ENCODE results near the gene RUNX1. TPM values are rescaled to one million over a fixed set of nuclear protein-coding genes. Genes with fewer than 3 reads are reported as not detected.
A peak's percentile ranks its signal among the peaks of the same experiment; 100 is the strongest.

The RUNX1 gene
- total RNA-seq, 1 experiment from 2014 or later = 2.2 TPM

- Histone ChIP-seq H3K4me3 (no peak overlapping the region), H3K27me3 (no peaks in the 10 kb centered on the region), H3K9me3 (no peaks in the 10 kb centered on the region), H3K36me3 (peaks cover 82% of the 10 kb centered on the region)
- DNase-seq = no peak
Measured at GRCh38 chr21:34797921-34798535, 251.1 kb downstream of the RUNX1 start.

- Histone ChIP-seq H3K9me3 (no peaks in the 10 kb centered on the region), H3K27me3 (no peaks in the 10 kb centered on the region), H3K36me3 (peaks cover 83% of the 10 kb centered on the region), H3K4me3 (no peak overlapping the region)
- DNase-seq = no peak
Measured at GRCh38 chr21:34797201-34797525, 251.9 kb downstream of the RUNX1 start.

- DNase-seq = no peak
- Histone ChIP-seq H3K9me3 (no peaks in the 10 kb centered on the region), H3K4me3 (no peak overlapping the region), H3K36me3 (peaks cover 80% of the 10 kb centered on the region), H3K27me3 (no peaks in the 10 kb centered on the region)
Measured at GRCh38 chr21:34796518-34797200, 252.4 kb downstream of the RUNX1 start.

GRCh38 chr21:34795548-34796180 lies 253.4 kb downstream of the RUNX1 start:
- H3K27me3 ChIP-seq = no peaks in the 10 kb centered on the region
- H3K4me3 ChIP-seq = no peak overlapping the region
- peaks cover 78% of the 10 kb centered on the region for H3K36me3 ChIP-seq
- no peaks in the 10 kb centered on the region for H3K9me3 ChIP-seq
- peak; percentile 64 for DNase-seq

- H3K36me3 ChIP-seq = peaks cover 78% of the 10 kb centered on the region
- DNase-seq = no peak
- H3K4me3 ChIP-seq = no peak overlapping the region
- no peaks in the 10 kb centered on the region for H3K9me3 ChIP-seq
- H3K27me3 ChIP-seq = no peaks in the 10 kb centered on the region
Measured at GRCh38 chr21:34795175-34795547, 253.9 kb downstream of the RUNX1 start.

- H3K27me3 ChIP-seq = no peaks in the 10 kb centered on the region
- peaks cover 79% of the 10 kb centered on the region for H3K36me3 ChIP-seq
- H3K4me3 ChIP-seq = no peak overlapping the region
- H3K9me3 ChIP-seq = no peaks in the 10 kb centered on the region
- DNase-seq = no peak
Measured at GRCh38 chr21:34794686-34795085, 254.4 kb downstream of the RUNX1 start.

- Histone ChIP-seq H3K4me3 (no peak overlapping the region), H3K9me3 (no peaks in the 10 kb centered on the region), H3K36me3 (peaks cover 72% of the 10 kb centered on the region), H3K27me3 (no peaks in the 10 kb centered on the region)
- no peak for DNase-seq
Measured at GRCh38 chr21:34793471-34793870, 255.6 kb downstream of the RUNX1 start.

GRCh38 chr21:34792504-34793089 lies 256.5 kb downstream of the RUNX1 start:
- Histone ChIP-seq H3K36me3 (peaks cover 66% of the 10 kb centered on the region), H3K9me3 (no peaks in the 10 kb centered on the region), H3K4me3 (no peak overlapping the region), H3K27me3 (no peaks in the 10 kb centered on the region)
- DNase-seq = no peak

- DNase-seq = no peak
- Histone ChIP-seq H3K9me3 (no peaks in the 10 kb centered on the region), H3K36me3 (peaks cover 60% of the 10 kb centered on the region), H3K4me3 (no peak overlapping the region), H3K27me3 (no peaks in the 10 kb centered on the region)
Measured at GRCh38 chr21:34791776-34792503, 257.2 kb downstream of the RUNX1 start.

- DNase-seq = no peak
- H3K27me3 ChIP-seq = no peaks in the 10 kb centered on the region
- no peaks in the 10 kb centered on the region for H3K9me3 ChIP-seq
- H3K4me3 ChIP-seq = no peak overlapping the region
- H3K36me3 ChIP-seq = peaks cover 48% of the 10 kb centered on the region
Measured at GRCh38 chr21:34790834-34791233, 258.3 kb downstream of the RUNX1 start.

- peaks cover 44% of the 10 kb centered on the region for H3K36me3 ChIP-seq
- no peaks in the 10 kb centered on the region for H3K27me3 ChIP-seq
- no peaks in the 10 kb centered on the region for H3K9me3 ChIP-seq
- DNase-seq = no peak
- no peak overlapping the region for H3K4me3 ChIP-seq
Measured at GRCh38 chr21:34790341-34790740, 258.8 kb downstream of the RUNX1 start.

GRCh38 chr21:34788879-34789278 lies 260.2 kb downstream of the RUNX1 start:
- no peaks in the 10 kb centered on the region for H3K27me3 ChIP-seq
- DNase-seq = no peak

GRCh38 chr21:34783815-34784214 lies 265.3 kb downstream of the RUNX1 start:
- H3K36me3 ChIP-seq = peaks cover 4% of the 10 kb centered on the region
- H3K27me3 ChIP-seq = no peaks in the 10 kb centered on the region
- no peak for DNase-seq
- no peaks in the 10 kb centered on the region for H3K9me3 ChIP-seq
- no peak overlapping the region for H3K4me3 ChIP-seq

More at GRCh38 chr21:34788879-34789278, 260.2 kb downstream of the RUNX1 start:
- Histone ChIP-seq H3K9me3 (no peaks in the 10 kb centered on the region), H3K4me3 (no peak overlapping the region), H3K36me3 (peaks cover 31% of the 10 kb centered on the region)

GRCh38 chr21:34782506-34783360 lies 266.4 kb downstream of the RUNX1 start:
- H3K9me3 ChIP-seq = no peaks in the 10 kb centered on the region
- no peak overlapping the region for H3K4me3 ChIP-seq
- no peaks in the 10 kb centered on the region for H3K27me3 ChIP-seq
- H3K36me3 ChIP-seq = no peaks in the 10 kb centered on the region
- DNase-seq = no peak

- Histone ChIP-seq H3K9me3 (no peaks in the 10 kb centered on the region), H3K4me3 (no peak overlapping the region), H3K36me3 (no peaks in the 10 kb centered on the region), H3K27me3 (no peaks in the 10 kb centered on the region)
- DNase-seq = no peak
Measured at GRCh38 chr21:34781526-34781925, 267.6 kb downstream of the RUNX1 start.

- Histone ChIP-seq H3K36me3 (no peaks in the 10 kb centered on the region), H3K27me3 (no peaks in the 10 kb centered on the region), H3K4me3 (no peak overlapping the region), H3K9me3 (no peaks in the 10 kb centered on the region)
- DNase-seq = no peak
Measured at GRCh38 chr21:34779860-34780259, 269.2 kb downstream of the RUNX1 start.
